HepG2 (cell line): ENCODE measurements around the gene ASIC3. TPM values are rescaled to one million over a fixed set of nuclear protein-coding genes. Genes with fewer than 3 reads are reported as not detected.

Experiments used
- EHMT2 ChIP-seq: fragments of 200-600 bp; sonication (generic); IDR thresholded peaks from 2 replicates; pipeline ENCODE4 v1.7.0; 2017; ENCODE audit warnings: antibody characterized with exemption, low read depth, low read length, borderline replicate concordance
- HNRNPL ChIP-seq: fragments of 200-400 bp; formaldehyde crosslinking; IDR thresholded peaks from 2 replicates; pipeline ENCODE4 v1.6.1; 2017; ENCODE audit warnings: mild to moderate bottlenecking, low read depth, low read length
- KLF12 ChIP-seq: sonication (generic); formaldehyde crosslinking; IDR thresholded peaks from 2 replicates; pipeline ENCODE4 v1.4.0; 2020; ENCODE audit warnings: missing genetic modification reagents, borderline replicate concordance
- MIXL1 ChIP-seq: IDR thresholded peaks from 2 replicates; pipeline ENCODE4 v1.6.1; 2016
- MYC ChIP-seq: sonication (generic); formaldehyde crosslinking; IDR thresholded peaks from 2 replicates; pipeline ENCODE4 v1.9.0; 2021; ENCODE audit warnings: missing genetic modification reagents, borderline replicate concordance
- NFKBIZ ChIP-seq: IDR thresholded peaks from 2 replicates; pipeline ENCODE4 v1.6.1; 2018; ENCODE audit warnings: missing genetic modification reagents, missing compliant biosample characterization
- NKX3-1 ChIP-seq: sonication (generic); formaldehyde crosslinking; IDR thresholded peaks from 2 replicates; pipeline ENCODE4 v1.5.0; 2020; ENCODE audit warnings: missing genetic modification reagents
- PHB2 ChIP-seq: fragments of 450-650 bp; IDR thresholded peaks from 2 replicates; pipeline ENCODE4 v1.6.1; 2018; ENCODE audit not compliant: partially characterized antibody
- PHF5A ChIP-seq: IDR thresholded peaks from one replicate; pipeline ENCODE4 v1.6.1; 2018; ENCODE audit warnings: low read depth, missing genetic modification reagents; ENCODE audit not compliant: unreplicated experiment
- PRPF4 ChIP-seq: fragments of 200-400 bp; formaldehyde crosslinking; IDR thresholded peaks from 2 replicates; pipeline ENCODE4 v1.6.1; 2016; ENCODE audit warnings: low read length, low read depth; ENCODE audit not compliant: poor library complexity, severe bottlenecking
- TARDBP ChIP-seq: sonication (generic); formaldehyde crosslinking; IDR thresholded peaks from 2 replicates; pipeline ENCODE4 v1.8.0; 2022; ENCODE audit warnings: mild to moderate bottlenecking, missing genetic modification reagents
- ZFP1 ChIP-seq: IDR thresholded peaks from 2 replicates; pipeline ENCODE4 v1.6.1; 2016
- ZNF136 ChIP-seq: sonication (generic); formaldehyde crosslinking; IDR thresholded peaks from 2 replicates; pipeline ENCODE4 v1.8.1; 2022; ENCODE audit warnings: low read depth, mild to moderate bottlenecking, moderate library complexity, missing genetic modification reagents
- ZNF143 ChIP-seq: sonication (generic); formaldehyde crosslinking; IDR thresholded peaks from 2 replicates; pipeline ENCODE4 v1.4.0; 2020; ENCODE audit warnings: missing genetic modification reagents
- ZNF230 ChIP-seq: sonication (generic); formaldehyde crosslinking; IDR thresholded peaks from 2 replicates; pipeline ENCODE4 v1.4.0; 2020; ENCODE audit warnings: mild to moderate bottlenecking, missing genetic modification reagents
- ZNF24 ChIP-seq: fragments of 450-650 bp; IDR thresholded peaks from 2 replicates; pipeline ENCODE4 v1.6.1; 2017; ENCODE audit warnings: antibody characterized with exemption, mild to moderate bottlenecking
- ZNF256 ChIP-seq: sonication (generic); formaldehyde crosslinking; conservative IDR thresholded peaks from 2 replicates; pipeline ENCODE4 v1.4.0; 2020; ENCODE audit warnings: missing genetic modification reagents
- ZSCAN25 ChIP-seq: sonication (generic); formaldehyde crosslinking; IDR thresholded peaks from 2 replicates; pipeline ENCODE4 v1.8.0; 2022; ENCODE audit warnings: mild to moderate bottlenecking, missing genetic modification reagents
- polyA plus RNA-seq, 8 experiments: library from polyadenylated mRNA; depleted of rRNA in 3 of 8; stranded (reverse) in 7 of 8; unstranded in 1 of 8; fragments of >200 nt; fragmentation: Illumina TruSeq in 4 of 8; extraction: Trizol in 4 of 8; gene quantifications; 2 replicates each; pipeline versions ENCODE4 v1.2.1 to v1.2.3, GENCODE V29; 2011 to 2016; ENCODE audit warnings: low read depth in 4 of 8, missing spikeins in 1 of 8, mixed read lengths in 1 of 8; ENCODE audit not compliant: insufficient read depth in 1 of 8
- total RNA-seq, 5 experiments: library from RNA; depleted of rRNA; stranded (reverse); fragments of >200 nt; fragmentation: Illumina TruSeq; extraction: Trizol; gene quantifications; 2 replicates each; pipeline ENCODE4 v1.2.3, GENCODE V29; 2016; ENCODE audit warnings: low read depth in 1 of 5
- TF ChIP-seq, protein P1 (sequence below): sonication (generic); formaldehyde crosslinking; IDR thresholded peaks from 2 replicates; pipeline ENCODE4 v1.5.0; 2020; ENCODE audit warnings: mild to moderate bottlenecking, missing genetic modification reagents
- TF ChIP-seq, protein P2 (sequence below): sonication (generic); formaldehyde crosslinking; IDR thresholded peaks from 2 replicates; pipeline ENCODE4 v1.4.0; 2020; ENCODE audit warnings: missing genetic modification reagents
- TF ChIP-seq, protein P3 (sequence below): sonication (generic); formaldehyde crosslinking; IDR thresholded peaks from 2 replicates; pipeline ENCODE4 v1.5.0; 2020; ENCODE audit warnings: missing genetic modification reagents
- TF ChIP-seq, protein P4 (sequence below): sonication (generic); formaldehyde crosslinking; IDR thresholded peaks from 2 replicates; pipeline ENCODE4 v1.4.0; 2020; ENCODE audit warnings: mild to moderate bottlenecking, missing genetic modification reagents

Gene ASIC3
- total and polyA plus RNA-seq, 2 of the 13 experiments (the other 11 are each of a cell fraction or from before 2014, with no cell fraction given): 0.51 TPM; not detected in 1

DNA sequence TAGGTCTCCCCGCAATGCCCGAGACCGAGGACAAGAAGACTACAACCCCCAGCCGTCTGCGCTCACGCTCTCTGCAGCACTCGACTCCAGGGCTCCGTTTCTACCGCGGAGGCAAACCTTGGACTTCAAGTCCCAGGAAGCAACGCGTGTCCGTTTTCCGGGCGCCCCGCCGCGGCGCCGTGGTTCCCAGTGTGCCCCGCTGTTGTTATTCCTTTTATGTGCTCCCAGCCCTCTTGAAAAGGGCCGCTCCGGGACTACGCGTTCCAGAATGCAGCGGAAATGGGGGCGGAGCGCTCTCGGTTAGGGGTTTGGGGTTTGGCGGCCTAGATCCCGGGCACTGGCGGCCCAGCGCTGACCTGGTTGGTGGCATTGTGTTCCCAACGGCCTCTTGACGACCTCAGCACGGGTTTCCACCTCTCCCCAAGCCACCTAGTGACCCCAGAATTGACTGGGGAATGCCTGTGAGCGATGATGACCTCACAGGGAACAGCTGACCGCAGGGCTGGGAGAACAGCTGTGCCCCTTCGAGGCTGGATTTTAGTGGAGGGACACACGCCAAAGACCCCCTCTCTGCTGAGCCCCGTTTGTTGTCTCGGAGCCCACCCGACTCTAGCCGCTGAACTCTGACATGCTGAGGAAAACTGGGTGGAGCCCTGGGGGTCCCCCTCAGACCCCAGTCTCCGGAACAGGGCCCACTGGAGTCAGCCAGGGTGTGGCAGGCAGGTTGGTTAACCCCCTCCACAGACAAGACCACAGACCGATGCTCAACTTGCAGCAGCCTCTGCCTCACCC lies 9.9 kb downstream of the ASIC3 start (continued):
- TF ChIP-seq, protein P1, sequence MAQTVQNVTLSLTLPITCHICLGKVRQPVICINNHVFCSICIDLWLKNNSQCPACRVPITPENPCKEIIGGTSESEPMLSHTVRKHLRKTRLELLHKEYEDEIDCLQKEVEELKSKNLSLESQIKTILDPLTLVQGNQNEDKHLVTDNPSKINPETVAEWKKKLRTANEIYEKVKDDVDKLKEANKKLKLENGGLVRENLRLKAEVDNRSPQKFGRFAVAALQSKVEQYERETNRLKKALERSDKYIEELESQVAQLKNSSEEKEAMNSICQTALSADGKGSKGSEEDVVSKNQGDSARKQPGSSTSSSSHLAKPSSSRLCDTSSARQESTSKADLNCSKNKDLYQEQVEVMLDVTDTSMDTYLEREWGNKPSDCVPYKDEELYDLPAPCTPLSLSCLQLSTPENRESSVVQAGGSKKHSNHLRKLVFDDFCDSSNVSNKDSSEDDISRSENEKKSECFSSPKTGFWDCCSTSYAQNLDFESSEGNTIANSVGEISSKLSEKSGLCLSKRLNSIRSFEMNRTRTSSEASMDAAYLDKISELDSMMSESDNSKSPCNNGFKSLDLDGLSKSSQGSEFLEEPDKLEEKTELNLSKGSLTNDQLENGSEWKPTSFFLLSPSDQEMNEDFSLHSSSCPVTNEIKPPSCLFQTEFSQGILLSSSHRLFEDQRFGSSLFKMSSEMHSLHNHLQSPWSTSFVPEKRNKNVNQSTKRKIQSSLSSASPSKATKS (CRISPR knock-in tag): no peak
- TF ChIP-seq MIXL1 (CRISPR knock-in tag): peak; percentile 20; the same call in 1 of the 2 replicates
- no peak for TF ChIP-seq PHF5A (CRISPR knock-in tag)
- no peak for TF ChIP-seq ZNF24
- TF ChIP-seq NFKBIZ (CRISPR knock-in tag): 0 out of 2 replicates have a peak, but pooled peaks have one; percentile 61
- no peak for TF ChIP-seq PRPF4
- TF ChIP-seq, protein P2, sequence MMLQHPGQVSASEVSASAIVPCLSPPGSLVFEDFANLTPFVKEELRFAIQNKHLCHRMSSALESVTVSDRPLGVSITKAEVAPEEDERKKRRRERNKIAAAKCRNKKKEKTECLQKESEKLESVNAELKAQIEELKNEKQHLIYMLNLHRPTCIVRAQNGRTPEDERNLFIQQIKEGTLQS (CRISPR knock-in tag): peak; percentile 37; the same call in 1 of the 2 replicates
- TF ChIP-seq ZNF230 (CRISPR knock-in tag): 0 out of 2 replicates have a peak, but pooled peaks have one; percentile 36
- TF ChIP-seq TARDBP (CRISPR knock-in tag): peak; percentile 52; the same call in 1 of the 2 replicates
- TF ChIP-seq PHB2: no peak
- TF ChIP-seq, protein P3, sequence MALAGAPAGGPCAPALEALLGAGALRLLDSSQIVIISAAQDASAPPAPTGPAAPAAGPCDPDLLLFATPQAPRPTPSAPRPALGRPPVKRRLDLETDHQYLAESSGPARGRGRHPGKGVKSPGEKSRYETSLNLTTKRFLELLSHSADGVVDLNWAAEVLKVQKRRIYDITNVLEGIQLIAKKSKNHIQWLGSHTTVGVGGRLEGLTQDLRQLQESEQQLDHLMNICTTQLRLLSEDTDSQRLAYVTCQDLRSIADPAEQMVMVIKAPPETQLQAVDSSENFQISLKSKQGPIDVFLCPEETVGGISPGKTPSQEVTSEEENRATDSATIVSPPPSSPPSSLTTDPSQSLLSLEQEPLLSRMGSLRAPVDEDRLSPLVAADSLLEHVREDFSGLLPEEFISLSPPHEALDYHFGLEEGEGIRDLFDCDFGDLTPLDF: peak; percentile 90
- TF ChIP-seq ZNF136: peak; percentile 13; the same call in 1 of the 2 replicates
- TF ChIP-seq NKX3-1: 0 out of 2 replicates have a peak, but pooled peaks have one; percentile 60
- TF ChIP-seq MYC (CRISPR knock-in tag): peak; percentile 50; the same call in 1 of the 2 replicates
- TF ChIP-seq ZNF143: peak; percentile 95
- no peak for TF ChIP-seq ZSCAN25 (CRISPR knock-in tag)
- 0 out of 2 replicates have a peak, but pooled peaks have one; percentile 39 for TF ChIP-seq HNRNPL
- TF ChIP-seq EHMT2: no peak
- peak; percentile 77; the same call in 1 of the 2 replicates for TF ChIP-seq KLF12 (CRISPR knock-in tag)
- TF ChIP-seq, protein P4, sequence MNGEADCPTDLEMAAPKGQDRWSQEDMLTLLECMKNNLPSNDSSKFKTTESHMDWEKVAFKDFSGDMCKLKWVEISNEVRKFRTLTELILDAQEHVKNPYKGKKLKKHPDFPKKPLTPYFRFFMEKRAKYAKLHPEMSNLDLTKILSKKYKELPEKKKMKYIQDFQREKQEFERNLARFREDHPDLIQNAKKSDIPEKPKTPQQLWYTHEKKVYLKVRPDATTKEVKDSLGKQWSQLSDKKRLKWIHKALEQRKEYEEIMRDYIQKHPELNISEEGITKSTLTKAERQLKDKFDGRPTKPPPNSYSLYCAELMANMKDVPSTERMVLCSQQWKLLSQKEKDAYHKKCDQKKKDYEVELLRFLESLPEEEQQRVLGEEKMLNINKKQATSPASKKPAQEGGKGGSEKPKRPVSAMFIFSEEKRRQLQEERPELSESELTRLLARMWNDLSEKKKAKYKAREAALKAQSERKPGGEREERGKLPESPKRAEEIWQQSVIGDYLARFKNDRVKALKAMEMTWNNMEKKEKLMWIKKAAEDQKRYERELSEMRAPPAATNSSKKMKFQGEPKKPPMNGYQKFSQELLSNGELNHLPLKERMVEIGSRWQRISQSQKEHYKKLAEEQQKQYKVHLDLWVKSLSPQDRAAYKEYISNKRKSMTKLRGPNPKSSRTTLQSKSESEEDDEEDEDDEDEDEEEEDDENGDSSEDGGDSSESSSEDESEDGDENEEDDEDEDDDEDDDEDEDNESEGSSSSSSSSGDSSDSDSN: peak; percentile 64; the same call in 1 of the 2 replicates
- 0 out of 2 replicates have a peak, but pooled peaks have one; percentile 23 for TF ChIP-seq ZFP1 (CRISPR knock-in tag)
- 0 out of 2 replicates have a peak, but pooled peaks have one; percentile 38 for TF ChIP-seq ZNF256 (CRISPR knock-in tag)
